Left ventricle myocardium superior (tissue), 1 donor: Measurements from ENCODE around the gene ASCL1. TPM values are rescaled to one million over a fixed set of nuclear protein-coding genes. Genes with fewer than 3 reads are reported as not detected.

Source experiments
- ATAC-seq: fragments of 200-7000 bp; cut with Tn5 transposase; one replicate; pipeline ENCODE4 v1.9.1; 2020; ENCODE audit warnings: mild to moderate bottlenecking, moderate library complexity
- DNase-seq: peaks from one replicate; pipeline ENCODE4 v3.0.0-alpha.2; 2020
- intact Hi-C: fragments of 100-400 bp; cut with micrococcal nuclease; formaldehyde crosslinking; loops from one replicate; pipeline ENCODE4 v1.11.0; 2022
- total RNA-seq: library from RNA; stranded (reverse); fragmentation: NEBNext Ultra II Directional; extraction: Animal tissue kit (Norgen Biotek cat#: 25700); gene quantifications from one replicate; pipeline ENCODE4 v1.2.1, GENCODE V29; 2021
- donor health status: DM: no; HTN: yes; CAD: no; lungs with severe emphysema.

ASCL1 gene
- total RNA-seq, 1 donor from 2014 or later: not detected

DNA sequence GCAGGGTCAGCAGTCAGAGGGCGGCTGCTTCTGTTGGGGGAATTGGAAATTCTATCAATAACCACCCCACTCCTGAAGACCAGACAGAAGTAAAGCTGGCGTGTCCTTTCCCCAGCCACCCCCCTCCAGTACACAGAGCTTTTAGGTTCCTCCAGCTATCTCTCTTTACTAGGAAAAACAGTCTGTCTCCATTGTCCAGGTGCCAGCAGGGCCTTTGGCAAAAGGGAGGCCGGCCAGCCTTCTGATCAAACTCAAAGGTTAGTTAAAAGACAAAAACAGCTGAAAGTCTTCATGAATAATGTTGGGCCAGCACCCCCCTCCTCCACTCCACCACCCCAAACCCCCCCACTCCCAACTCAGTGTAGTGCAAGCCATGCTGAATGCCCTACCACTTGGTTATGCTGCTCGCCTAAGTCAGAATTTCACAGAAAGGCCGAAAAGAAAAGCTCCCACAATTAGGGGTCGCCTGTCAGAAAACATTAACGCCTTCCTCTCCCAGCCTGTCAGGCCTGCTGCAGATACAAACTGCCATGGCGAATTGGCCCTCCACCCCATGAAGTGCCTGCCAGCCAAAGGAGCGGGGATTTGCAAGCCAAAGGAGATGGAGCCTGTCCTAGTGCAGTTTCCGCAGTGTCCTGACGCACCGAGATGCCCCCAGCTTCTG, 8.9 kb downstream of the ASCL1 start:
- DNase-seq: no peak
- no peak for ATAC-seq
- intact Hi-C loops: no loop called here

DNA sequence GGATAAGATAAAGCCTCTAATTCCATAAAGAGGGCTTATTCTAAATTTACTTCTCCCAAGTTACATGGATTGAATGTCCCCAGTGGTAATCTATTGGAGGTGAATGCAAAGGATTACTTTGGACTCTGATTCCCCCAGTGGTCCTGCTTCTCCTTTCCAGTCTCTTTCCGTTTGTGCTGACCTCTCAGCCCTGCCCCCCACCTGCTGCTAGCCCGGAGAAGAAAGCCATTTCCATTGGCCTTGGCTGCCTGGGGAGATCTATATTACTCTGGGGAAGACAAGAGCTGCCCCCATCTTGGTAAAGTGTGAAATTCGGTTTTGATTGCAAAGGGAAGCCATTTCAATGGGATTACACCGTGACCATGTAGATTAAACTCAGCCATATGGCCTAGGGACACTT, 13.3 kb downstream of the ASCL1 start:
- ATAC-seq (no peak), DNase-seq (no peak)
- intact Hi-C loops: no loop called here

DNA sequence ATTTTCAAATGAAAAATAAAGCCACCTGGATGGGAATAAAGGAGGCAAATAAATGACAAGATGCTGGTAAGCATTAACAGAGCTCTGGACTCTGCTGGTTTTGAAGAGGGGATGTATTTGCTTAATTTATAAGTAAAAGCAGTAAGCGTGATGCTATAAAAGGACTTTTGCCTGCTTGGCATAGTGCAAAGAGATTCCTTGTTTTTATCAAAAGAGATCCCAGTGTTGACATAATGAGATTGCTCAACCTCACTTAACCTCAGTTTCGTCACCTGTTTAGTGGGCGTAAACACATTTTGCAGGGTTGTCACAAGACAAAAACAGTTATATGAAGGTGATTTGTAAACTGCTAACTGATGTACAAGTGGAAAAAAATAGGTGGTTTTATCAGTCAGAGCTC, 13.8 kb downstream of the ASCL1 start:
- intact Hi-C loops: no loop called here
- DNase-seq (no peak), ATAC-seq (no peak)

DNA sequence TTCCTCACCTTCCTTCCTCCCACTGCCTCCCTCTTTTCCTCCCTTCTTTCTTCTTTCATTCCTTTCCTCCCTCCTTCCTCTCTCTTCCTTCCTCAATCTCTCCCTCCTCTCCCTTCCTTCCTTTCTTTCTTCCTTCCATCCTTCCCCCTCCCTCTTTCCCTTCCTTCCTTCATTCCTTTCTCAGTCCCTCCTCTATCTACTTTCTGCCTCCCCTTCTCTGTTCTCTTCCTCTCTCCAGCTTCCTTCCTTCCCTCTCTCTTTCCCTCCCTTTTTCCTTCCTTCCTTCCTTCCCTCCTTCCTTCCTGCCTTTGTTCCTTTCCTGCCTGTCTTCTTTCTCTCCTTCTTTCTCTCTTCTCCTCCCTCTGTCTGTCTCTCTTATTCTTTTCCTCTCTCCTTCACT, 16.1 kb downstream of the ASCL1 start:
- ATAC-seq (no peak), DNase-seq (no peak)
- intact Hi-C loops: no loop called here

DNA sequence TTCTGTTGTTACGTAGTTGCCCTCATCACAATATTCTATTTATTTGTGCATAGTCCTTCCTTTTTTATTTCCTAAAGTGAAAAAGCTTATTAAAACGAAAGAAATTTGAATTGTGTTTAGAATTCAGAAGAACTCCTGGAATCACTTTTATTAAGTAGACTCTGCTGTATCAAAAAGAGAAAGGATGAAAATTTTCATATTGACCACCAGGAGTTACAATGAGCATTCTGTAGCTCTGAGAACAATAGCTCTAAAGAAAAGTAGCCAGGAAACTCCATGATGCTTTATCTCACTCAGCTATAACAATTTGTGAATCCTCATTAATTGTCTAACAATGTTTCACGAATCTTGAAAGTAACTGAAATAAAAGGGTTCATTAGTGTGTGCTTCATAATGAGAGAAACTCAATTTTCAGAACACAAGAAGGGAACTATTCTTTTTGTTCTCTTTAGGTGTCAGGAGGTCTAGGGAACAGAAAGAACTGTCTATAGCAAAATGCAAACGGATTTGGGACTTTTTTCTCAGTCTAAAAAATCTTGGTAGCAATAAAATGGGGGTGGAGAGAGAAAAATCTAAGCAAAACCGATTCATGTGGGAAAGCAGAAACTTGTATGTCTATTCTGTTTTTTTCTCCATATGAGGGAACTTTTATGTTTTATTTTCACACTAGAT, 19.3 kb downstream of the ASCL1 start:
- intact Hi-C loops: no loop called here
- ATAC-seq (no peak), DNase-seq (no peak)

DNA sequence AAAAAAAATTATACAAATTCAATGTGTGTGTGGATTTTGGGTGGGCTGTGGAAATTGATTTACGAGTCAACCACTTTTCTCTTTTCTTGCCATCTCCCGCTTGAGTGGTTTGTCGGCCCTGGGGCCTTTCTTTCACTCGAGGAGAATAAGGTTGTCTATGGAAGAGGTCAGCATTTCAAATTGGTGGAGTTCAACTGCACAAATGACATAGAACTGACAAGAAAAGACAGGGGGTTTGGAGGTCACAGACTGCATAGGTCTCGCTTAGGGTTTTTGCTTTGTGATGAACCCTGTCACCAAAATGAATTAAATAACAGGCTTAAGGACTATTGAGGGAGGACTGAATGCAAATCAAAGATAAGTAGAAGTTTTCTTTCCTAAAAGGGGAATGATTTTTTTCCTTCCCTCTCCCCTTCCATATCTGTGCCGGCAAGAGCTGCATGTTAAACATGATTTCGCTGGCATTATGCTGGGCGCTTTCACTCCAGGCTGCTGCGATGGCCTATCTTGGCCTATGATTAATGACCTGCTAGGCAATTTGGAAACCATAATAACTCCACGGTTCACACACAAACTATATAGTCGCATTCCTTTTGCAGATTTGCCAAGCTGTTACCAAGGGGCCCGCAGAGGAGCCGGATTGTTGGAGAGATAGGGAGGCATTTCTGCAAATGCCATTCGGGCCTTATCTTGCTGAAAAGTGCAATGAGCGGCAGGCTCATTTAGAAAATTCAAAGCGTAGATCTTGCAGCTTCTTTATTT, 20.7 kb downstream of the ASCL1 start:
- ATAC-seq: no peak
- intact Hi-C loops: no loop called here
- no peak for DNase-seq

DNA sequence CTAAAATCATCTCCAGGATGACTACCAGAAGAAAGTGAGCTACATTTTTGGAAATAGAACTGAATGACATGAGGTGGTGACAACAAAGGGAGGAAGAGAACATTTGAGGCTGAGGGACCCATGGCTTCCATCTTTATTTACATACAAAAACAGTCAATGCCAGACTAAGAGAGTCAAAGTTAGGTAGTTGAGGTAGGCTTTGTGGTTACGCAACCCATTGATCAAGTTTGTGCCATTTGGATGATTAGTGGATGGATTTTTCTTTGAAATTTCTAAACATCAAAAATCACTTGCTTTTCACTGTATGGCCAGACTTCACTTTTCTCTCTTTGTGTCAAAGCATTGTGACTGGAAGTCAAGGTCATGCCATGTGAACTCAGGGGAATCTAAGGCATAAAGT, 22.9 kb downstream of the ASCL1 start:
- intact Hi-C loops: no loop called here
- no peak for ATAC-seq
- DNase-seq: no peak

DNA sequence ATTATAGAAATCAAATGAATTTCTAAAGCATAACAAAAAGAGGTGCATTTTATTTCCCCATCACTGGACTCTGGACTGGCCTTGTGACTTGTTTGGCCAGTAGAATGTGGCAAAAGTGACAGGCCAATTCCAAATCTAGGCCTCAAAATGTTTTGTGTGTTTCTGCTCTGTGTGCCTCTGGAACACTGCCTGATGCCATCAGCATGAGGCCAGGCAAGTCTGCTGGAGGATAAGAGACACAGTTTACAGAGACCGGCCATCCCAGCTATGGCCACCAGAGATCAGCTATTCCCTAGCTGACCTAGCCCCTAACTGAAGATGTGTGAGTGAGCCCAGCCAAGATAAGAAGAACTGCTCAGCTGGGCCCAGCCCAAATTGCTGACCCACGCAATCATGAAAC, 32.9 kb downstream of the ASCL1 start:
- DNase-seq (no peak), ATAC-seq (no peak)
- intact Hi-C loops: no loop called here

DNA sequence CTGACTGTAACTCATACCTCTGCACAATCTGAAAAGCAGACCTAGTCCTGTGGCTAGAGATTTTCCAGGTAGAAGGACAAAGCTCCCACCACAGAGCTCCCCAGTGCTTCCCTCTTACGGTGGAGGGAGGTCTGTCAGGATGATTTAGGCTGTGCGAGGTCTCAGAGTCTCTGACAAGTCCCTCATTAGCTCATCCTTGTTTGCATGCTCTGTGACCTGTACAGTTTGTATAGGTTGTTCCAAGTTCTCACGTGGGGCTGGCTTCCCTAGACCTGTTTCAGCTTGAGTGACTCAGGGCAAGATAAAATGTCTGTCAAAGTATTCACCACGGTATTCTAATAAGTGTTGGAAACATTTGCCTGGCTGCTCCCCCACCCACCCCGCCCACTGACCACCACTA, 34.8 kb downstream of the ASCL1 start:
- ATAC-seq: no peak
- no peak for DNase-seq
- intact Hi-C loops: no loop called here

DNA sequence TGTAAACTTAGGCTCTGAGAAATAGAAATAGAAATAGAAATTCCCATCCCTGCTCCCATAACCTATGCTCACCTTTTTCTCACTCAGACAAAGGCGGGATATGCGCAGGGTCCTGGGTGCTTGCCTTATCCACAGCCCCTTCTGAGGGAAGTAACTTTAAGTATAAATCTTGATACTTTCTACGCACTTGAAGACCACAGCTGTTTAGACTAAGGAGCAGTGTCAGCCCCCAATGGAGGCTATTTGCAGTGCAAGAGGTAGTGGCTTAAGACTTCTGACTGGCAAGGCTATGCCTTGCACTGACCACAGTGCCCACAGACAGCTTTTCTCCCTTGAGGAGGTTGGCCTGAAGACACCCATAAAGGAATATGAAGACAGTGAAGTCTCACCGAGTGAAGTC, 35.2 kb downstream of the ASCL1 start:
- no peak for ATAC-seq
- intact Hi-C loops: no loop called here

DNA sequence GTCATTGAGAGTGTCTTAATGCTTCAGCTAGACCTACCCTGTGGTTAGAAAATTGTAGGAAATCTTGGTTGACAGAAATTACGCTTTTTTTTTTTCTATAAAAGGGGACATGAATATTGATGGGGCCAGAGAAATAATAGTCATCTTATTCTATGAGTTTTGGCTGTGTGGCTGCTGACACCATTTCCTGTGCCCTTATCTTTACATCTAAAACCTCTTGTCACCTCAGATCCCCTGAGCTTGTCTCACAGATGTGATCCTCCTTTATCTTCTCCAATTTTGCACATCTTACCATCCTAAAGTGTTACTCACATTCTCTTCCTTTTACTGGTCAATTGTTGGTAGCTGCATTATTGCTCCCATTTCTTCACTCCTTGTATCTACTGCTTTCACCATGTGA, 36.1 kb downstream of the ASCL1 start:
- ATAC-seq (no peak), DNase-seq (no peak)
- intact Hi-C loops: no loop called here

More for the DNA sequence above, 35.2 kb downstream of the ASCL1 start:
- no peak for DNase-seq

DNA sequence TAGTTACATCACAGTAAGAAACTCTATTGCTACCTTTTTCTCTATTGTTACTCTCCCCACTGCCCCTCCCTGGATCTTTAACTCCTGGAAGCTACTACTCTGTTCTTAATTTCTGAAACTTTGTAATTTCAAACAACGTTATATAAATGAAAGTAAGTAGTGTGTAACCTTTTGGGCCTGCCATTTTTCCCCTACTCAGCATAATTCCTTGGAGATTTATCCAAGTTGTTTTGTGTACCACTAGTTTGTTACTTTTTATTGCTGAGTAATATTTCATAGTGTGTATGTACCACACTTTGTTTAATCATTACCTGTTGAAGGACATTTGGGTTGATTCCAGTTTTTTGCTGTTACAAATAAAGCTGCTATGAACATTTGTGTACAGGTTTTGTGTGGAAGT, 37.9 kb downstream of the ASCL1 start:
- ATAC-seq: no peak
- intact Hi-C loops: no loop called here

More for the DNA sequence above, 37.9 kb downstream of the ASCL1 start:
- DNase-seq: no peak

Other genes with a start within 250 kb of the ASCL1 start
- not detected for gene PAH, start 40.4 kb upstream of the ASCL1 start, total RNA-seq